NCI-H1105 (cell line): Measurements from ENCODE around the gene DNAAF2.
"Not testable (repeated sequence)": the region's sequence is repeated elsewhere in the genome, so short reads cannot be mapped to it uniquely, and the experiment has no call there.

Source experiments
- DNase-seq: peaks from one replicate; lab custom pipeline; 2025; lab: John Stamatoyannopoulos, UW

Gene DNAAF2

GRCh38 chr14:49634547-49635334 lies at the start of gene DNAAF2:
Gene DNAAF2, minus strand, starts transcription at chr14:49635244. Its CDS starts 95 bp downstream, at chr14:49635149.
- peak; percentile 45 for DNase-seq

GRCh38 chr14:49679271-49679670 lies 44.2 kb upstream of the DNAAF2 start:
- no peak for DNase-seq

- no peak for DNase-seq
These were observed 42.6 kb upstream of the DNAAF2 start for GRCh38 chr14:49677643-49678042.

- no peak for DNase-seq
These were observed 38.5 kb upstream of the DNAAF2 start for GRCh38 chr14:49673586-49673985.

GRCh38 chr14:49670475-49670874 lies 35.4 kb upstream of the DNAAF2 start:
- no peak for DNase-seq

- DNase-seq = no peak
These were observed 24.7 kb upstream of the DNAAF2 start for GRCh38 chr14:49659526-49660455.

- not testable (repeated sequence) for DNase-seq
These were observed 22.5 kb upstream of the DNAAF2 start for GRCh38 chr14:49657500-49657899.

- no peak for DNase-seq
These were observed 19.5 kb upstream of the DNAAF2 start for GRCh38 chr14:49654511-49654910.

GRCh38 chr14:49653508-49653907 lies 18.5 kb upstream of the DNAAF2 start:
- DNase-seq = no peak

- DNase-seq = no peak
These were observed 7.1 kb upstream of the DNAAF2 start for GRCh38 chr14:49642163-49642562.

GRCh38 chr14:49641697-49642129 lies 6.7 kb upstream of the DNAAF2 start:
- no peak for DNase-seq

- DNase-seq = no peak
These were observed 5.7 kb upstream of the DNAAF2 start for GRCh38 chr14:49640540-49641417.

- no peak for DNase-seq
These were observed 2.6 kb upstream of the DNAAF2 start for GRCh38 chr14:49637534-49638078.

- no peak for DNase-seq
These were observed 1.8 kb upstream of the DNAAF2 start for GRCh38 chr14:49636866-49637265.

GRCh38 chr14:49633640-49634546 lies 1.2 kb downstream of the DNAAF2 start:
- peak; percentile 94 for DNase-seq

GRCh38 chr14:49623941-49624839 lies 10.9 kb downstream of the DNAAF2 start:
- no peak for DNase-seq

- no peak for DNase-seq
These were observed 11.7 kb downstream of the DNAAF2 start for GRCh38 chr14:49623387-49623786.

GRCh38 chr14:49622022-49622607 lies 12.9 kb downstream of the DNAAF2 start:
- no peak for DNase-seq
